A172 (cell line): ENCODE results near the gene NUP54. TPM values are rescaled to one million over a fixed set of nuclear protein-coding genes. Genes with fewer than 3 reads are reported as not detected.

Source experiments
- DNase-seq: peaks from one replicate; pipeline ENCODE4 v3.0.0-alpha.2; 2015; ENCODE audit warnings: low spot score
- total RNA-seq: library from RNA; depleted of rRNA; stranded (reverse); fragments of >200 nt; shearing (Covaris generic); gene quantifications from 2 replicates; pipeline ENCODE4 v1.2.3, GENCODE V29; 2014; rRNA removed

Gene NUP54
- total RNA-seq: 36.5 and 40.2 TPM in 2 replicates

- DNase-seq: peak; percentile 84
Measured at GRCh38 chr4:76148142-76148865, at the start of gene NUP54. Gene NUP54, minus strand, starts transcription at chr4:76148397. Its CDS starts 23 bp downstream, at chr4:76148374.

- DNase-seq: no peak
Measured at GRCh38 chr4:76197031-76197743, 49.0 kb upstream of the NUP54 start.

DNA sequence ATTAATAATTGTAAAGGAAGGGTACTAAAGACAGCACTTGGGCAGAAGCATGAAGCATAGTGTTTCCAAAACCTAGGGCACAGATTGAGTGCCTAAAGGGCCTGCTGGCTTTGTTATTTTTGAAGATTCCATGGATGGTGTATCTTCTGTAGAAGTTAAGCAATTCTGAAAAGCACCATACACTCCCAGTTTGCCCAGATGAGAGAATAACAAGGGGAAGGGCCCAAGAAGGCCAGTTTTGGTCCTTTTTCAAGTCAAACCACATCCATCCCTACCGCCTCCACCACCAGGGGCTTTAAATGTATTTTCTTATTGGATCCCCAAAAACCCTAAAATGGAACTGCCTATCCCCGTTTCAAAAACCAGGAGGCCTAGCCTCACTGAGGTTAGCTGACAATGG is 48.2 kb upstream of the NUP54 start:
- DNase-seq: no peak

- no peak for DNase-seq
Measured at GRCh38 chr4:76195326-76195725, 47.1 kb upstream of the NUP54 start.

DNA sequence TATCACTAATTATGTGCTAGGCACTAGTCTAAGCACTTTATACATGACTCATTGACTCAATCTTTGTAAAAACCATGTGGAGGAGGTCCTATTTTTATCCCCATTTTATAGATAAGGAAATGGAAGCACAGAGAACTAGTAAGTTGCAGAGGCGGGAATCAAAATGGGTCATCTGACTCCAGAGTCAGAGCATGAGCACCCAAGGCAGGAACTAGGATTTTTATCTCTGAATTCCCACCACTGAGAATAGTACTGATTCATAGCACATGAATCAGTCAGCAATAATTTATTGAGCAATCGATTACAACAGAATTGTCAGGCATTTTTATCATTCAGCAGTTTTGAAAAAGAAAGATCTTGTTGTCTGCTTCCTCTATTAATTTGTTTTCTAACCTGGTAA is 46.1 kb upstream of the NUP54 start:
- DNase-seq: peak; percentile 61

- no peak for DNase-seq
Measured at GRCh38 chr4:76192236-76192635, 44.0 kb upstream of the NUP54 start.

DNA sequence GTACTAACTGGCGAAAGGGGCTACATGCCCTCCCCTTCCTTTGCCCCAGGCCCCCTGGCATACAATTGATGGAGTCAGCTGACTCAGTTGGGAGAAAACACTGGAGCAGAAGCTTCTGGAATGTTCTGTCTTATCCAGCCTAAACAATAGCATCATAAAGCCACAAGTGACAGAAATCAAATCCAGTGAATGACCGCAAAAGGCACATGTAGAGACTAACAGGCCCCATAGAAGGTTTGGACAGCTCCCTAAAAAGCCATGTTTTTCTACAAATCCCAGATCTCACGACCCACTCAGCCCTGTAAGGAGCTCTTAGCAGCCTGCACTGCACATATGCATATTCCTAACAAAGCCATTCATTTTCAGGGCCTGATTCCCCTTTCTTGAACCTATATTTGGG is 40.4 kb upstream of the NUP54 start:
- no peak for DNase-seq

DNA sequence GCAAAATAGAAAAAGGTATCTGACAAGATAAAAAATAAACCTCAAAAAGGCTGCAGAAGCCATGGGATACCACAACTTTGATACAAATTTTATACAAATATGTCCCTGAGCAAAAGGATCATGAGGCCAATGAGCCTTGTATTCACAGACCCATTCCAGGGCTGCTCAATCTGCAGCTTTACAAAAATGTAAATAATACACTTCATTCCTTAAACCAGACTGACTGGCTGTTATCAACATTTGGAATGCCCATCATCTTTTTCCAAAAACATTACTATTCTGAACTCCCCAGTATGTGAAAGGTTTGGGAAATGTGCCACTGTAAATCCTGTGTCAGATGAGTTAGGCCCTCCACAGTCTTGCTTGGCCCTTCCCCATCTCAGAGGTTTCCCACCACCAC is 40.0 kb upstream of the NUP54 start:
- DNase-seq: no peak

DNA sequence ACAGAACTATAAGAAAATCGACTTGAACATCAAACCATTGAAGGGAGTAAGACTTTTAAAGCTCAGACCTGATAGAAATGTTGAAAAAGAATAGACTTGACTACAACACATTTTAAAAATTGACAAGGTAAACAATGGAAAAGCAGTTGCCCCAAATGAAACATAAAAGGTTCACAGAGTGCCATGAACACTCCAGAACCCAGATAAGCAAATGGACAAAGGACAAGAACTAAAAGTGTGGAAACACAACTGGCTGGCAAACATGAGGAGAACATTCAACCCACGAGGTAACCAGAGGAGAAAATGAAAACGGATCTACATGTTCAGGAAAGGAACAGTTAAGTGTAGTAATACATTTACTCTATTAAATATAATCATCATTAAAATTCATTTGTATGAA is 39.0 kb upstream of the NUP54 start:
- DNase-seq: no peak

DNA sequence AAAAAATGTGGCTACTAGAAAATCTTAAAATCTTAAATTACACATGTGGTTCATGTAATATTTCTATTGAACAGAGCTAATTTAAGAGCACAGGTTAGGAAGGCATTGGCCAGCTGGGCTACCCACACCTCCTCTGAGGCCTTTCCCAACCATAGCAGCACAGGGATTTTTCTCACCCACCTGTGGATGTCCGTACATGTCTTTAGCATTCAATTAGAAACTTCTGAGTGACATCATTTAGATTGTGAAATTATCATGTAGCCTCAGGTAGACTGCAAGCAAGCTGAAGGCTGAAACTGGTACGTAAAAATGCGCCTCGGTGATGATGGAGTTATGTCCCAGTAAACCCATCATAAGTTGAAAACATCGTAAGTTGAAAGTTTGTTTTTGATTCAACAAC is 34.3 kb upstream of the NUP54 start:
- no peak for DNase-seq

GRCh38 chr4:76179398-76180318 is 31.5 kb upstream of the NUP54 start:
- DNase-seq: peak; percentile 46

DNA sequence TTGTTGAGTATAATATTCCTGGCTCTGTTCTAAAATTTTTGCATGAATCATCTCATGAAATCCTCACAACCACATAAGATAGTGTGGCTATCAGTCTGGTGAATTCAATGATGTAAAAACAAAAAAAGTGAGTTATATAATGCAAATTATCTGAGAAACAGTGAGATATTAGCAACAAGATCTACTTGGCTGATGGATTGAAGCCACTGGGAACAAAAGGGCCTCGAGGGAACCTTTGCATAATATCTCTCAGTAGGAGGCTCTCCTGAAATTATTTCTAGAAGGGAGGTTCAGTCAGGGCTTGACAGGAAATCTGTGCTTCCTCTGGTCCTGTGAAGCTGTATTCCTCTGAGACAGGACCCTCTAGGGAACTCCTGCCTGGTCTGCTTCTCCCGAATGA is 30.1 kb upstream of the NUP54 start:
- no peak for DNase-seq

DNA sequence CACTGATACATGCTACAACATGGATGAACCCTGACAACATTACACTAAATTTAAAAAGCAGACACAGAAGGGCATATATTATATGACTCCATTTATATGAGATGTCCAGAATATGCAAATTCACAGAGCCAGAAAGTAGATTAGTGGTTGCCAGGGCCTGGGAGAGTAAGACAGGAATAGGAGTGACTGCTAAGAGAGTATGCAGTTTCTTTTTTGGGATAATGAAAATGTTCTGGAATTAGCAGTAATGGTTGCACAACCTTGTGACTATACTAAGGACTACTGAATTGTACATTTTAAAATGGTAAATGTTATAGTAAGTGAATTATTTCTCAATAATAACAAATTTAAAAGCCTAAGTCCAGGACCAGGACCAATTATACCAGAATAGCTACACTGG is 29.5 kb upstream of the NUP54 start:
- no peak for DNase-seq

GRCh38 chr4:76175336-76175735 is 27.1 kb upstream of the NUP54 start:
- DNase-seq: no peak

- no peak for DNase-seq
Measured at GRCh38 chr4:76174216-76174615, 26.0 kb upstream of the NUP54 start.

DNA sequence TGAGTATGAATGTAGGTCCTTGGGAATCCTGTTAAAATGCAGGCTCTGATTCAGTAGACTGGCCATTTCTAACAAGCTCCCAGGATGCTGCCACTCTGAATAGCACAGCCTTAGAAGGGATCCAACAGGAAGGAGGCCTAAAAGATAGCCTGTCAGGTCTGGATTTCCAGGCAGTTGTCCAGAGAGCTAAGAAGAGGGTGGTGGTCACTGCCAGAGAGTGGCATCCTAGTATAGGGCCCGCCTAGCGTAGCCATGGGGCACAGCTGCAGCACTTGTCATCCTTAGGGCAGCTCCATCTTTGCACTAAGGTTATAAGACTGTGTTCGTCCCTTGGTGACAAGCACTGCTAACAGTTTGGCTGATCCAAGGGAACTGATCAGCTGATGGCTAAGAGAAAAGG is 20.5 kb upstream of the NUP54 start:
- DNase-seq: no peak

- no peak for DNase-seq
Measured at GRCh38 chr4:76166480-76166879, 18.3 kb upstream of the NUP54 start.

DNA sequence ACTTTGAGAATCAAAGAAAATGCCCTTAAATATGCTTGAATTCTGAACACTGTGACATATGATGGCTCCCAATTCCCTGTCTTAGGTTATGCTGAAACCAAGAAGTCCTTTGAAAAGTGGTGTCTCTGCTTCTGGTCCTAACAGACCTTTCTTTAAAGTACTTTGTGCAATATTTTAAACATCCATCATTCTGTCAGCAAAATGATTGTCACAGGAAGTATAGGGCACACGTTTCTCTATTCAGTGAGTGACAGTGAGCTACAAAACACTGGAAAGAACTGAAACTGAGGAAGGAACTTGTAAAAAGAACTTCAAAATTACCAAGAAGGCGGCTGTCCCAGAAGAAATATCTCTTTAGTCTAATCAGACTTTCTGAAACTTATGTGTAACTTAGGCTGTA is 12.2 kb upstream of the NUP54 start:
- no peak for DNase-seq

DNA sequence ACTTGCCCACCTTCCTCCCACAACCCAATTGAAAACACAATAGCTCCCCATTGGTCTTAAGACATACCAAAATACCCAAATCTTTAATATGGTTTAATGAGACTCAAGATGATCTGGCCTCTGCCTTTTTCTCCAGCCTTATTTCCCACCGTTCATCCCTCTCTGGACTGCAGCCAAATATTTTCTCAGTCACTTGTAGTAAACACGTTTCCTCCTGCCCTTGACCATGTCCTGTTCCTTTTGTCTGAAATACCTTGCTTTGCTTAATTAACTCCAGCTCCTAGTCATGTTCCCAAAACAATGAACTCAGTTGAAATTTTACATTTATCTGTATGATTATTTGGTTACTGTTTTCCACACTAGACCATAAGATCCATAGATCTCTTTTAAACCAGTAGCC is 8.4 kb upstream of the NUP54 start:
- DNase-seq: no peak

DNA sequence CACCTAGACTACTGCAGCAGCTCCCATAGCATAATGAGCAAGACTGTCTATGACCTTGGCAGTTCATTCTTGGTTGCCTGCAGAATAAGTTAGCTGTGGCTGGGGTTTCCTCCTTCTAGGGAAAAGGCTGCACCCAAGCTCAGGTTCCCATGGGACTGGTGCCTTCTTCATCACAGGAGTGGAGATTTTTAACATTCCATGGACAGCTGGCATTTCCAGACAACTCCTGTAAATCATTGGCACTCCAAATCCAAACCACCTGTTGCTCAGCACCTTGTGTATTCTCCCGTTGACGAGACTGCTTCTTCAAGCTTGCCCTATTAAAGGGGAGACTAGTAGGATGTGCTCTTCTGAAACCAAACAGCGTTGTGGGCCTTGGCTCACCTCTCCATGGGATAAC is 7.8 kb upstream of the NUP54 start:
- no peak for DNase-seq

GRCh38 chr4:76153356-76153755 is 5.2 kb upstream of the NUP54 start:
- DNase-seq: no peak

DNA sequence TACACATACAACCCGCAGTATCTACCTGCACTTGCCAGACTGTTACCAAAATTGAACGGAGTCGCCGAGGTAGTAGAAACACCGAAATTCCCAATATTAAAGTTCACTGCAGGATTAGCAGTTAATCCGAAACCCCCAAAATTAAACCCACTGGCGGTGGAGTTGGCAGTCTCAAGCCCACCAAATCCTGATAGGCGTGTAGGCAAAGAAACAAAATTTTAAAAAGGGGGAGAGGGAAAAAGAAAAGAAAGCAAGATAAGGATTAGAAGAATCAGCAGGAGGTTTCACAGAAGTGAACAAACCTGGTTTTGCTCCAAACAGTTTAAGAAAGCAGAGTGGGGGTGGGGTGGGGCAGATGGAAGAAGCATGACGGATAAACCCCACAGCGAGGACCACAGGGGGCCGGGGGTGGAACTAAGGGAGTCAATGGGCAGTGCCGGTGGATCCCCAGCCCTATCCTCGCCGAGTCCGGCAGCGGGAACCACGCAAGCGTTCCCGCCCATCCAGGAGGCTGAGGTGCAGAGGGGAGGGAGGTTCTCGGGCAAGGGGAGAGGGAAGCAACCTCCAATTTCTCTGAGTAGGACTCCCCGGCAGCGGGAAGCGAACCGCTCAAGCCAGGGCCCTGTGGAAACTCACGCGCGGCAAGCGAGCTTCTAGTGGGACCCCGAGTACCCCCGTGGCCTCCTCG is 599 bp downstream of the NUP54 start:
- peak; percentile 73 for DNase-seq
